ENCODE measurements around the gene SLC4A1. TPM values are rescaled to one million over a fixed set of nuclear protein-coding genes. Genes with fewer than 3 reads are reported as not detected.
A peak's percentile ranks its signal among the peaks of the same experiment; 100 is the strongest.

SLC4A1 gene
- total RNA-seq, 1 experiment from 2014 or later = not detected

DNA sequence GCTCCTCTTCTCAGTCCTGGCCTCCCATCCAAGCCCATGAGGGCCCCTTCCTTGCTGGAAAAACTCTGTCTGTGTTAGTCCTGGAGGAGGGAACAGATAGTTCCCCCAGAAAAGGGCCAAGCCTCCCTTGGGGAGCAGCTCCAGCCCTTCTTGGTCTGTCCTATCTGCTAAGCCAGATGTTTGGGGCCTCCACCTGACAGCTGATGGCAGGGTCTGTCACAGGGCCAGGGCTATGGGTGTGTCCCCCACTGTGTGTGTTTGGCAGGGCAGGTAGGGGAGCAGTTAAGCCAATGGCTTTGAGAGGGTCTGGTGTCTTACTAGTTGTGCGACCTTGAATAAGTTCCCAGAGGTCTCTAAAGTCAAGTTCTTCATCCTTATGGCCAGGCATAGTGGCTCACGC, 13.6 kb upstream of the SLC4A1 start:
- H3K27me3 ChIP-seq (ENCODE audit: low read length) = no peaks in the 10 kb centered on the region
- no peak overlapping the region for H2AFZ ChIP-seq (ENCODE audit: low read length)
- H3K4me2 ChIP-seq (ENCODE audit: low read length) = no peak overlapping the region
- no peak overlapping the region for H3K27ac ChIP-seq (ENCODE audit: low read length)
- no peaks in the 10 kb centered on the region for H3K9me3 ChIP-seq (ENCODE audit: low read length)
- no peaks in the 10 kb centered on the region for H3K9me2 ChIP-seq (replicated peaks; ENCODE audit: low read length)
- no peak overlapping the region for H3K4me3 ChIP-seq (ENCODE audit: low read length)
- CTCF ChIA-PET = interaction anchor here (0.7 kb wide), 1 partner anchor 96 kb away, joined by 7 read pairs; no protein-coding TSS in a partner anchor
- no peak overlapping the region for H3K9ac ChIP-seq (ENCODE audit: low read length)
- no peak for DNase-seq
- TF ChIP-seq EZH2phosphoT487 (IDR thresholded peaks at IDR 0.05; ENCODE audit: borderline replicate concordance, low read length) (no peak), EZH2 (IDR thresholded peaks at IDR 0.05; ENCODE audit: low read length, unreplicated experiment) (no peak)
- TF ChIP-seq, protein P1, sequence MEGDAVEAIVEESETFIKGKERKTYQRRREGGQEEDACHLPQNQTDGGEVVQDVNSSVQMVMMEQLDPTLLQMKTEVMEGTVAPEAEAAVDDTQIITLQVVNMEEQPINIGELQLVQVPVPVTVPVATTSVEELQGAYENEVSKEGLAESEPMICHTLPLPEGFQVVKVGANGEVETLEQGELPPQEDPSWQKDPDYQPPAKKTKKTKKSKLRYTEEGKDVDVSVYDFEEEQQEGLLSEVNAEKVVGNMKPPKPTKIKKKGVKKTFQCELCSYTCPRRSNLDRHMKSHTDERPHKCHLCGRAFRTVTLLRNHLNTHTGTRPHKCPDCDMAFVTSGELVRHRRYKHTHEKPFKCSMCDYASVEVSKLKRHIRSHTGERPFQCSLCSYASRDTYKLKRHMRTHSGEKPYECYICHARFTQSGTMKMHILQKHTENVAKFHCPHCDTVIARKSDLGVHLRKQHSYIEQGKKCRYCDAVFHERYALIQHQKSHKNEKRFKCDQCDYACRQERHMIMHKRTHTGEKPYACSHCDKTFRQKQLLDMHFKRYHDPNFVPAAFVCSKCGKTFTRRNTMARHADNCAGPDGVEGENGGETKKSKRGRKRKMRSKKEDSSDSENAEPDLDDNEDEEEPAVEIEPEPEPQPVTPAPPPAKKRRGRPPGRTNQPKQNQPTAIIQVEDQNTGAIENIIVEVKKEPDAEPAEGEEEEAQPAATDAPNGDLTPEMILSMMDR (conservative IDR thresholded peaks at IDR 0.05; ENCODE audit: low read depth, low read length) = no peak
- no peaks in the 10 kb centered on the region for H3K79me2 ChIP-seq (ENCODE audit: low read length)
- intact Hi-C loops (cut with micrococcal nuclease) = no loop called here
- H3K36me3 ChIP-seq (ENCODE audit: low read depth, low read length) = no peaks in the 10 kb centered on the region
- no peak for ATAC-seq
- no TSS peak for BruUV-seq (replicated peaks)
- H4K20me1 ChIP-seq (ENCODE audit: low read length) = no peaks in the 10 kb centered on the region
- H3F3A ChIP-seq (ENCODE audit: low read length, unreplicated experiment) = no peaks in the 10 kb centered on the region
- POLR2A ChIA-PET (ENCODE audit: unreplicated experiment) = no interaction called here
- H3K4me1 ChIP-seq (ENCODE audit: insufficient read depth, low read length) = peaks cover 12% of the 10 kb centered on the region

DNA sequence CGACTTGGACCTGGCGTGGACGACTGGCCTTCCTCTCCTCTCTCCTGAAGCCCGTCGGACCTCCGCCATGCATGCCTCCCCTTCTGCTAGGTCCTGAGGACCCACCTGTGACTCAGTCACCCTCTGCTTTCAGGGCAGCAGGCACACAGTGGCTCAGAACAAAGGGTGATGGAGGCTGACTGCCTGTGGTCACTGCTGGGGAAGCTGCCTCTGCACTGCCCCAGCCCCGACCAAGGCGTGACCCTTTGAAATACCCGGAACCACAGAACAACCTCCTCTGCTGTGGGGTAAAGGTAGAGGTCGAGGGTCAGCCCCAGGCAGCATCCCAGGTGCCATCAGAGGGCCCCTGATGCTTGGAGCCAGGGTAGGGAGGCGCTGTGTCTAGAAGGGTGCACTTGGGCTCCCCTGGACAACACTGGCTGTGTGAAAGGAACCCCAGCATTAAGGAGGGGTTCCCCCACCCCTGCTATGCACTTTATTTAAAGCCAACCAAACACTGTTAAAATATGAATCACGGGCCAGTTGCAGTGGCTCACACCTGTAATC, 12.5 kb upstream of the SLC4A1 start:
- no peaks in the 10 kb centered on the region for H3K36me3 ChIP-seq (ENCODE audit: low read depth, low read length)
- H2AFZ ChIP-seq (ENCODE audit: low read length) = no peak overlapping the region
- no peak overlapping the region for H3K4me3 ChIP-seq (ENCODE audit: low read length)
- no peaks in the 10 kb centered on the region for H3K27me3 ChIP-seq (ENCODE audit: low read length)
- ChIA-PET POLR2A (ENCODE audit: unreplicated experiment) (interaction anchor here (0.5 to 0.6 kb wide), 3 partner anchors 9 to 117 kb away, joined by 3 to 6 read pairs (median 5); no protein-coding TSS in a partner anchor), CTCF (no interaction called here)
- H3K9me2 ChIP-seq (replicated peaks; ENCODE audit: low read length) = no peaks in the 10 kb centered on the region
- 0 out of 2 replicates have a peak overlapping the region, but pooled peaks have one; percentile 24 for H3K4me2 ChIP-seq (ENCODE audit: low read length)
- no TSS peak for BruUV-seq (replicated peaks)
- no peak for TF ChIP-seq EZH2 (IDR thresholded peaks at IDR 0.05; ENCODE audit: low read length, unreplicated experiment)
- TF ChIP-seq EZH2phosphoT487 (IDR thresholded peaks at IDR 0.05; ENCODE audit: borderline replicate concordance, low read length) = no peak
- TF ChIP-seq, protein P1 (conservative IDR thresholded peaks at IDR 0.05; ENCODE audit: low read depth, low read length) = no peak
- no peaks in the 10 kb centered on the region for H4K20me1 ChIP-seq (ENCODE audit: low read length)
- no peaks in the 10 kb centered on the region for H3K9me3 ChIP-seq (ENCODE audit: low read length)
- DNase-seq (no peak), ATAC-seq (no peak; the same call in 1 of the 2 replicates)
- intact Hi-C loops (cut with micrococcal nuclease) = no loop called here
- no peaks in the 10 kb centered on the region for H3K79me2 ChIP-seq (ENCODE audit: low read length)
- no peaks in the 10 kb centered on the region for H3F3A ChIP-seq (ENCODE audit: low read length, unreplicated experiment)
- H3K4me1 ChIP-seq (ENCODE audit: insufficient read depth, low read length) = peaks cover 12% of the 10 kb centered on the region
- peak overlapping the region; percentile 12 for H3K27ac ChIP-seq (ENCODE audit: low read length)
- H3K9ac ChIP-seq (ENCODE audit: low read length) = no peak overlapping the region

Data from PC-3 (cell line).